ENCODE data around the gene PHLDB3. TPM values are rescaled to one million over a fixed set of nuclear protein-coding genes. Genes with fewer than 3 reads are reported as not detected.
"Not testable (repeated sequence)": the region's sequence is repeated elsewhere in the genome, so short reads cannot be mapped to it uniquely, and the experiment has no call there.

The PHLDB3 gene
- total and polyA plus RNA-seq, 7 experiments from 2014 or later: 4.5 to 98.8 (median 37.8) TPM

DNA sequence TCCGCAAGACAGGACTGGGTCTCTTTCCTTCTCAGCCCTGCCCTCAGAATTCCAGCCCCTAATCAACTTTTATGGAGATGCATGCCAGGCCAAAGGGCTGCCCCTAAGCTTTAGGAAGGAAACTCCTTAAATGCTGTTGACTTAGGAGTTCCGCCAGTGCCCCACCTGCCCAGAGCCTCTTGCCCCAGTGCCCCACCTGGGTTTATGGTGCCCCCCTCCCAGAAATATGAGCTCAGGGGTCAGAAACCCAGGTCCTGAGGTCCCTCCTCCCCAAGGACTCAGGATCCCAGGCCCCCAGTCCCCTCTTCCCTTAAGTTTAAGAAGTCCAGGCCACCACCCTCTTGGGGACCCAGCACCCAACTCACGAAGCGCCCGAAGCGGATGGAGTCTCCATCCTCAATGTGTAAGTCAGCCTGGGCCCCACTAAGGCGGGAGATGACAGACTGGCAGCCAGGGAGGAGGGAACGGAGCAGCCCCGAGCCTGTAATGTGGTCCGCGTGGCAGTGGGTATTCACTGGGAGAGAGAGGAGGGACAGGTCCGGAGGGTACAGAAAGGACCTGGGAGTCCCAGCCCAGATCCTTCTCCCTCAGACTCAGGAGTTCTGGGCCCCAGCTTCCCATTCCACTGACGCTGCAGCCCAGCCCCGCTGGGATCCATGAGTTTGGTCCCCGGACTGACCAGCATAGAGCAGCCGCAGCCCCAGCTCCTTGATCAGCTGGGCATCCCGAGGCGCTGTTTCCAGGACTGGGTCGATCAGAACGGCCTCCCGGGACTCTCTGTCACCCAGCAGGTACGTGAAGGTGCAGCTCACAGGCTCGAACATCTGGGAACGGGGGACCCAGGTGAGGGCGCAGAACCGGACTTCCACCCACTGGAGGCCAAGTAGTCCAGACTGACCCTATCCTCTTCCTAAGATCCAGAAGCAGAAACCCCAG, 21.6 kb upstream of the PHLDB3 start:
- peak overlapping the region; percentile 78 to 94 (median 84) for H3K4me3 Mint-ChIP-seq
- H3K4me3 ChIP-seq (ENCODE audit: low read length): peak overlapping the region; percentile 75
- POLR2A ChIA-PET: interaction anchor here (0.8 to 2.4 kb wide), 6 partner anchors 11 to 143 kb away, joined by 3 to 15 read pairs (median 3); partner anchors contain the start of gene XRCC1
- no peaks in the 10 kb centered on the region for H3K9me3 Mint-ChIP-seq
- H3K36me3 Mint-ChIP-seq: peaks cover 0 to 5% (median 0%) of the 10 kb centered on the region in 5 donors
- H3K4me1 Mint-ChIP-seq: peaks cover 18 to 38% (median 25%) of the 10 kb centered on the region in 7 donors
- ATAC-seq (peak; percentile 23), DNase-seq (peak in 6 of 9 donors; percentile 11 to 39 (median 26))
- no peaks in the 10 kb centered on the region for H3K27me3 Mint-ChIP-seq
- peaks cover 0 to 7% (median 0%) of the 10 kb centered on the region in 3 experiments for H3K36me3 ChIP-seq (ENCODE audit: control insufficient read depth in 2 of 3, insufficient read depth in 3 of 3, low read length in 3 of 3)
- CTCF ChIA-PET: interaction anchor here (1.6 to 11.4 kb wide), 3 partner anchors 62 to 87 kb away, joined by 3 to 250 read pairs (median 11); no protein-coding TSS in a partner anchor
- H3K9me3 ChIP-seq (ENCODE audit: control insufficient read depth in 2 of 3, low read length in 3 of 3): no peaks in the 10 kb centered on the region
- no peaks in the 10 kb centered on the region for H3K27me3 ChIP-seq (ENCODE audit: control insufficient read depth in 2 of 2, insufficient read depth in 2 of 2, low read length in 2 of 2)
- peaks cover 14 to 24% of the 10 kb centered on the region in 2 donors for H3K4me1 ChIP-seq (ENCODE audit: control insufficient read depth in 2 of 2, insufficient read depth in 2 of 2, low read length in 2 of 2)
- intact Hi-C loops (cut with micrococcal nuclease): loop anchor here (1.0 to 10.0 kb wide), 4 partner anchors 7 to 259 kb away; partner anchors contain the start of genes ZNF575 (in 2 of the 2) and KCNN4 (in 1 of the 2)
- H3K27ac ChIP-seq (ENCODE audit: low read depth, low read length): peak overlapping the region; percentile 81
- peak overlapping the region; percentile 44 to 91 (median 83) for H3K27ac Mint-ChIP-seq

DNA sequence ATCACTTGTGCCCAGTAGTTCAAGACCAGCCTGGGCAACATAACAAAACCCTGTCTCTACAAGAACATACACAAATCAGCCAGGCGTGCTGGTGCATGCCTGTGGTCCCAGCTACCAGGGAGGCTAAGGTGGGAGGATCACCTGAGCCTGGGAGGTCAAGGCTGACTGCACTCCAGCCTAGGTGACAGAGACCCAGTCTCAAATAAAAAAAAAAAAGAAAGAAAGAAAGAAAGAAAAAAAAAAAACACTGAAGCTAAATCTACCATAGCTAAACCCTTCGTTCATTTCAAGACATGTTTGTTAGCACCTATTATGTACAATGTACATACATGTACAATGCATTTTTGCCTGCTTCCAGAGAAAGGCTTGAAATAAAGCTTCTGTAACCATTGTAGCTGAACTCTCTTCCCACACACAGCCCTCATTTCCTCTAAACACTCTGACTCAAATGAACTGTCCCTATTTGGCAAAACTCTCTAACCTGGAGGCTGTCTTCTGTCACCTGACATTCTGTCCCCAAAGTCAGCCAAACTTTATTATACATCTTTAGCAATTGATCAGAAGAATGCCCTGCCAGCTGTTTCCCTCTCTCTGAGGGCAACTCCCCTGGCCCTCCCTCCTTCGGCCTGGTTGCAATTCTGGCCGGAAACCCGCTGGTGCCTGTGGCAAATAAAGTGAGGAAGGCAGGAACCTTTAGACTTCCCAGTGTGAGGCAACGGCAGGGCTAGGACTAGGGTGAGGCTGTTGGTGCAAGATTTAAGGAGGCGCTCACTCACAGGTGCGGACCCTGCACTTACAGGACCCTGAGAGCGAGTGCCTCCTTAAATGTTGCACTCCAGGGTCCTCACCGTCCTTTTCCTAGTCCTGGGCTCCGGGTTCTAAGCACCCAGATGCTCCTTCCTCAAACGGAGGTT, 20.6 kb upstream of the PHLDB3 start:
- ATAC-seq: peak; percentile 65
- peaks cover 18 to 38% (median 25%) of the 10 kb centered on the region in 7 donors for H3K4me1 Mint-ChIP-seq
- Histone ChIP-seq H3K4me1 (ENCODE audit: control insufficient read depth in 2 of 2, insufficient read depth in 2 of 2, low read length in 2 of 2) (peaks cover 14 to 24% of the 10 kb centered on the region in 2 donors), H3K36me3 (ENCODE audit: control insufficient read depth in 2 of 3, insufficient read depth in 3 of 3, low read length in 3 of 3) (peaks cover 0 to 7% (median 0%) of the 10 kb centered on the region in 3 experiments), H3K9me3 (ENCODE audit: control insufficient read depth in 2 of 3, low read length in 3 of 3) (no peaks in the 10 kb centered on the region), H3K4me3 (ENCODE audit: low read length) (peak overlapping the region; percentile 75), H3K27me3 (ENCODE audit: control insufficient read depth in 2 of 2, insufficient read depth in 2 of 2, low read length in 2 of 2) (no peaks in the 10 kb centered on the region), H3K27ac (ENCODE audit: low read depth, low read length) (peak overlapping the region; percentile 81)
- ChIA-PET POLR2A (interaction anchor here (0.6 to 2.4 kb wide), 11 partner anchors 8 to 229 kb away, joined by 3 to 15 read pairs (median 3); partner anchors contain the start of genes SMG9 and ZNF575), CTCF (interaction anchor here (0.7 to 11.4 kb wide), 10 partner anchors 9 to 94 kb away, joined by 3 to 250 read pairs (median 4); no protein-coding TSS in a partner anchor)
- no peaks in the 10 kb centered on the region for H3K9me3 Mint-ChIP-seq
- peak in 8 of 9 donors; percentile 25 to 47 (median 44) for DNase-seq
- H3K27me3 Mint-ChIP-seq: no peaks in the 10 kb centered on the region
- peak overlapping the region; percentile 78 to 94 (median 84) for H3K4me3 Mint-ChIP-seq
- H3K36me3 Mint-ChIP-seq: peaks cover 0 to 5% (median 0%) of the 10 kb centered on the region in 5 donors
- intact Hi-C loops (cut with micrococcal nuclease): loop anchor here (1.0 to 10.0 kb wide), 4 partner anchors 8 to 260 kb away; partner anchors contain the start of genes ZNF575 (in 2 of the 2) and KCNN4 (in 1 of the 2)
- H3K27ac Mint-ChIP-seq: peak overlapping the region; percentile 44 to 91 (median 83)

DNA sequence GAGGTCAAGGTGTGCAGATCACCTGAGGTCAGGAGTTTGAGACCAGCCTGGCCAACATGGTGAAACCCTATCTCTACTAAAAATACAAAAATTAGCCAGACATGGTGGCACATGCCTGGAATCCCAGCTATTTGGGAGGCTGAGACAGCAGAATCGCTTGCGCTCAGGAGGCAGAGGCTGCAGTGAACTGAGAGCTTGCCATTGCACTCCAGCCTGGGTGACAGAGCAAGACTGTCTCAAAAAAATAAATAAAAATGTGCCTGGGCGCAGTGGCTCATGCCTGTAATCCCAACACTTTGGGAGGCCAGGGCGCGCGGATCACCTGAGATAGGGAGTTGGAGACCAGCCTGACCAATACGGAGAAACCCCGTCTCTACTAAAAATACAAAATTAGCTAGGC, 19.1 kb upstream of the PHLDB3 start:
- ATAC-seq; H3K27me3 Mint-ChIP-seq; H3K9me3 Mint-ChIP-seq; DNase-seq; H3K27me3 ChIP-seq (ENCODE audit: control insufficient read depth in 2 of 2, insufficient read depth in 2 of 2, low read length in 2 of 2); H3K36me3 ChIP-seq (ENCODE audit: control insufficient read depth in 2 of 3, insufficient read depth in 3 of 3, low read length in 3 of 3); H3K4me3 Mint-ChIP-seq; H3K4me3 ChIP-seq (ENCODE audit: low read length); H3K27ac ChIP-seq (ENCODE audit: low read depth, low read length); H3K36me3 Mint-ChIP-seq; H3K9me3 ChIP-seq (ENCODE audit: control insufficient read depth in 2 of 3, low read length in 3 of 3): not testable (repeated sequence)
- intact Hi-C loops (cut with micrococcal nuclease): loop anchor here in 1 of 2 donors (10.0 kb wide), 1 partner anchor 261 kb away; the partner anchor contains the start of gene KCNN4
- Mint-ChIP-seq H3K4me1 (peaks cover 25 to 41% (median 31%) of the 10 kb centered on the region in 7 donors), H3K27ac (peak overlapping the region in 2 of 9 donors; percentile 73 to 91)
- CTCF ChIA-PET: interaction anchor here (0.6 to 11.4 kb wide), 5 partner anchors 8 to 1955 kb away, joined by 4 to 250 read pairs (median 6); no protein-coding TSS in a partner anchor
- POLR2A ChIA-PET: interaction anchor here (0.7 to 1.6 kb wide), 3 partner anchors 20 to 84 kb away, joined by 4 read pairs; no protein-coding TSS in a partner anchor
- peaks cover 18 to 24% of the 10 kb centered on the region in 2 donors for H3K4me1 ChIP-seq (ENCODE audit: control insufficient read depth in 2 of 2, insufficient read depth in 2 of 2, low read length in 2 of 2)

DNA sequence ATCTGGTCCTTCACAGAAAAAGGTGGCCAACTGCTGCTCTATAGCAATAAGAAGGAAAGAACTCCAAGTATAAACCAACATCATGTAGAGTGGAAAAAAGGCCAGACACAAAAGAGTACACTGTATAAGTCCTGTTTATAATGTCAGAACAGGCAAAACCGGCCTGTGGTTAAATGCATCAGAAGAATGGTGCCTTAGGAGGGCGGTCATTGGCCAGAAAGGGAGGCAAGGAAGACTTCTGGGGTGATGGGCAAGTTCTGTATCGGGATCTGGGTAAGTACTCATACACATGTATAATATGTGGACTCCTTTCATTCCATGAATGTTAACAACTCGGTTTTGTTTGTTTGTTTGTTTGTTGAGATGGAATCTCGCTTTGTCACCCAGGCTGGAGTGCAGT, 18.4 kb upstream of the PHLDB3 start:
- H3K4me1 Mint-ChIP-seq: peaks cover 25 to 39% (median 32%) of the 10 kb centered on the region in 7 donors
- Histone ChIP-seq H3K4me1 (ENCODE audit: control insufficient read depth in 2 of 2, insufficient read depth in 2 of 2, low read length in 2 of 2) (peaks cover 18 to 22% of the 10 kb centered on the region in 2 donors), H3K9me3 (ENCODE audit: control insufficient read depth in 2 of 3, low read length in 3 of 3) (no peaks in the 10 kb centered on the region), H3K36me3 (ENCODE audit: control insufficient read depth in 2 of 3, insufficient read depth in 3 of 3, low read length in 3 of 3) (peaks cover 0 to 7% (median 0%) of the 10 kb centered on the region in 3 experiments), H3K27ac (ENCODE audit: low read depth, low read length) (no peak overlapping the region), H3K27me3 (ENCODE audit: control insufficient read depth in 2 of 2, insufficient read depth in 2 of 2, low read length in 2 of 2) (no peaks in the 10 kb centered on the region), H3K4me3 (ENCODE audit: low read length) (no peak overlapping the region)
- intact Hi-C loops (cut with micrococcal nuclease): loop anchor here in 1 of 2 donors (10.0 kb wide), 1 partner anchor 262 kb away; the partner anchor contains the start of gene KCNN4
- peak overlapping the region in 6 of 9 donors; percentile 38 to 91 (median 71) for H3K27ac Mint-ChIP-seq
- H3K36me3 Mint-ChIP-seq: peaks cover 0 to 8% (median 4%) of the 10 kb centered on the region in 5 donors
- ChIA-PET CTCF (interaction anchor here (0.7 to 11.4 kb wide), 4 partner anchors 77 to 851 kb away, joined by 3 to 250 read pairs (median 56); no protein-coding TSS in a partner anchor), POLR2A (interaction anchor here (1.1 to 1.6 kb wide), 4 partner anchors 83 to 90 kb away, joined by 3 to 4 read pairs (median 4); no protein-coding TSS in a partner anchor)
- H3K9me3 Mint-ChIP-seq: no peaks in the 10 kb centered on the region
- no peak for DNase-seq
- no peaks in the 10 kb centered on the region for H3K27me3 Mint-ChIP-seq
- ATAC-seq: no peak
- peak overlapping the region in 1 of 10 donors; percentile 48 for H3K4me3 Mint-ChIP-seq

DNA sequence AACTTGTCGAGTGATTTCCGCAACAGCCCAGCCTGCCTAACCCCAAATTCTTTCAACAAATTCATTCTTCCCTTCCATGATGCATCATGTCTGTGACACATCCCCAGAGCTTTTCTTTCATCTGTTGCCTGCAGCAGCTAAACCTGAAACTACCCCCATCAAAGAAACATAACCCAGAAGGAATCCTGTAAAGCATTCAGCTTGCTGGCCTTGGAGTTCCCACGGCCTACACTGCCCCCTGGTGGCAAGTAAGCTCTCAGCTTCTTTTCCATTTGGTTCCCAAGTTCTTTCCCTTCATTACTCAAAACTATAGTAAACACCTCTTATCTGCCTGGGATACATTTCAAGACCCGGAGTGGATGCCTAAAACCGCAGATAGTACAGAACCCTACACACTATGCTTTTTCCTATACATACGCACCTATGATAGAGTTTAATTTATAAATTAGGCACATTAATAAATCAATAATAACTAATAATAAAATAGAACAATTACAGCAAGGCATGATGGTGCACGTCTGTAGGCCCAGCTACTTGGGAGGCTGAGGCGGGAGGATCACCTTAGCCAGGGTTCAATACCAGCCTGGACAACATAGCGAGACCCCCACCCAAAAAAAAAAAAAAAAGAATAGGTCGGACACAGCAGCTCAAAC, 15.0 kb upstream of the PHLDB3 start:
- Histone ChIP-seq H3K36me3 (ENCODE audit: control insufficient read depth in 2 of 3, insufficient read depth in 3 of 3, low read length in 3 of 3) (peaks cover 0 to 3% (median 0%) of the 10 kb centered on the region in 3 experiments), H3K9me3 (ENCODE audit: control insufficient read depth in 2 of 3, low read length in 3 of 3) (no peaks in the 10 kb centered on the region), H3K27ac (ENCODE audit: low read depth, low read length) (no peak overlapping the region), H3K4me3 (ENCODE audit: low read length) (no peak overlapping the region), H3K27me3 (ENCODE audit: control insufficient read depth in 2 of 2, insufficient read depth in 2 of 2, low read length in 2 of 2) (no peaks in the 10 kb centered on the region), H3K4me1 (ENCODE audit: control insufficient read depth in 2 of 2, insufficient read depth in 2 of 2, low read length in 2 of 2) (peaks cover 4 to 5% of the 10 kb centered on the region in 2 donors)
- H3K4me1 Mint-ChIP-seq: peaks cover 9 to 23% (median 18%) of the 10 kb centered on the region in 7 donors
- no peaks in the 10 kb centered on the region for H3K9me3 Mint-ChIP-seq
- CTCF ChIA-PET: interaction anchor here (0.6 to 11.4 kb wide), 22 partner anchors 9 to 130 kb away, joined by 3 to 250 read pairs (median 5); partner anchors contain the start of genes PHLDB3 and ZNF575
- DNase-seq: peak; percentile 64 to 85 (median 80)
- H3K27ac Mint-ChIP-seq: peak overlapping the region in 8 of 9 donors; percentile 10 to 87 (median 65)
- H3K36me3 Mint-ChIP-seq: peaks cover 0 to 8% (median 4%) of the 10 kb centered on the region in 5 donors
- POLR2A ChIA-PET: interaction anchor here (1.0 to 2.1 kb wide), 10 partner anchors 11 to 87 kb away, joined by 3 to 36 read pairs (median 6); partner anchors contain the start of genes PHLDB3 and ZNF575
- ATAC-seq: peak; percentile 97
- peak overlapping the region in 8 of 10 donors; percentile 2 to 22 (median 6) for H3K4me3 Mint-ChIP-seq
- intact Hi-C loops (cut with micrococcal nuclease): loop anchor here (1.0 to 10.0 kb wide), 7 partner anchors 15 to 312 kb away; partner anchors contain the start of genes PHLDB3 (in 2 of the 2), KCNN4 (in 1 of the 2) and PSG4 (in 1 of the 2)
- H3K27me3 Mint-ChIP-seq: no peaks in the 10 kb centered on the region
